OCI-LY1 (cell line): Measurements from ENCODE around the gene EMC7.

ENCODE experiments used
- EZH2 ChIP-seq: fragments of 200-600 bp; sonication (generic), shearing (Covaris generic); IDR thresholded peaks from 2 replicates; pipeline ENCODE4 v1.8.0; 2017; ENCODE audit warnings: borderline replicate concordance, mixed run types, mild to moderate bottlenecking, antibody characterized with exemption, low read length, moderate library complexity, mixed read lengths
- TF ChIP-seq, protein P1 (sequence below): fragments of 200-600 bp; sonication (generic), shearing (Covaris generic); IDR thresholded peaks from 2 replicates; pipeline ENCODE4 v1.5.1; 2017; ENCODE audit warnings: mild to moderate bottlenecking, antibody characterized with exemption, low read length, moderate library complexity, mixed read lengths

DNA sequence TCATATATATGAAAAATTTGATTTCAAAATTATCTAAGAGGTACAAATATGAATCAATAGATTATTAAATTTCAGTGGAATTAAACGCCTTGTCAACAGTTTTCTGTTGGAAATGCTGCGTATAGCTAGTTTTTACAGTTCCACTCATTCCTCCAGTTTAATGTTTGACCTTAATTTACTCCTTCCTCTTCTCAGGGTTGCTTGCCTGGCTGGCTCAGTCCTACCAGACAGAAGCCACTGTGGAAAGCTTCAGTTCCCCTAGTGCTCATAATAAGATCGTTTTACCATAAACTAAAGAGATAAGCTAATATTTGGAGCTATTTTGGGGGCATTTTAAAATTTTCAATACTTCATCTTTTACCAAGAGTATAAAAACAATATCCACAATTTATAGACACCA is 22.8 kb downstream of the EMC7 start:
- TF ChIP-seq, protein P1, sequence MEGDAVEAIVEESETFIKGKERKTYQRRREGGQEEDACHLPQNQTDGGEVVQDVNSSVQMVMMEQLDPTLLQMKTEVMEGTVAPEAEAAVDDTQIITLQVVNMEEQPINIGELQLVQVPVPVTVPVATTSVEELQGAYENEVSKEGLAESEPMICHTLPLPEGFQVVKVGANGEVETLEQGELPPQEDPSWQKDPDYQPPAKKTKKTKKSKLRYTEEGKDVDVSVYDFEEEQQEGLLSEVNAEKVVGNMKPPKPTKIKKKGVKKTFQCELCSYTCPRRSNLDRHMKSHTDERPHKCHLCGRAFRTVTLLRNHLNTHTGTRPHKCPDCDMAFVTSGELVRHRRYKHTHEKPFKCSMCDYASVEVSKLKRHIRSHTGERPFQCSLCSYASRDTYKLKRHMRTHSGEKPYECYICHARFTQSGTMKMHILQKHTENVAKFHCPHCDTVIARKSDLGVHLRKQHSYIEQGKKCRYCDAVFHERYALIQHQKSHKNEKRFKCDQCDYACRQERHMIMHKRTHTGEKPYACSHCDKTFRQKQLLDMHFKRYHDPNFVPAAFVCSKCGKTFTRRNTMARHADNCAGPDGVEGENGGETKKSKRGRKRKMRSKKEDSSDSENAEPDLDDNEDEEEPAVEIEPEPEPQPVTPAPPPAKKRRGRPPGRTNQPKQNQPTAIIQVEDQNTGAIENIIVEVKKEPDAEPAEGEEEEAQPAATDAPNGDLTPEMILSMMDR, result no peak
- TF ChIP-seq EZH2, result no peak
